Epidermal melanocyte (primary cell): ENCODE measurements around the gene WDR87.
"Not testable (repeated sequence)": the region's sequence is repeated elsewhere in the genome, so short reads cannot be mapped to it uniquely, and the experiment has no call there.

Source experiments
- DNase-seq: peaks from one replicate; pipeline ENCODE4 v3.0.0; 2011; ENCODE audit warnings: low spot score; ENCODE audit not compliant: insufficient read length

WDR87 gene

DNA sequence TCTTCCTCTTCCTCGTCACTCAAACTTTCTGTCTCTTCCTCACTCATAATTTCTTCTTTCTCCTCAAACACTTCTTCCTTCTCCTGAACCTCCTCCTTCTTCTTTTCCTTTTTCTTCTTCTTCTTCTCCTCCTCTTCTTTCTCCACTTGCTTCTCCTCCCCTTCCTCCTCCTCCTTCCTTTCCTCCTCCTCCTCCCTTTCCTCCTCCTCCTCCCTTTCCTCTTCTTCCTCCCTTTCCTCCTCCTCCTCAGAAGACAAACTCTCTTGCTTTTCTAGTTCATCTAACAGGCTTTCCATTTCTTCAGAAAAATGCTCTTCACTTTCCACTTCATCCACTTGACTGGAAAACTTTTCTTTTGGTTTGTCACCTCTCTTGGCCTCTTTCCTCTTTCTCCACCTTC is 19.8 kb downstream of the WDR87 start:
- no peak for DNase-seq

DNA sequence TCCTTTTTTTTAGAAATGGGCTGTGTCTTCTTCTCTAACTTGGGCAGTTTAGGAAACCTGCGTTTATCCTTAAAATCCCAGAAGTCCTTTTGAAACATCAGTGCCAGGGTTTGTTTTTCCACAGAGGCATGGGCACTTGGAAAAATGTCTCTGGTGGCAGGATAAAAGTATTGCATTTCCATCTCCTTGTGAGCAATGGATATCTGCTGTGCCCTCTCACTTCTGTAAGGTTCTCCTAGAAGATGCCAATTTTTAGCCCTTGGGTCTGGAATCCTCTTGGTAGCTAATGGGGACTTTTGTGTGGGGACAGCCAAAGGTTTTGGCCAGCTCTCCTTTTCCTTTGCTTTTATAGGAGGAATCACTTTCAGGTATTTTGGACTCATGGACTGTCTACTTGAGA is 21.0 kb downstream of the WDR87 start:
- DNase-seq, result no peak

DNA sequence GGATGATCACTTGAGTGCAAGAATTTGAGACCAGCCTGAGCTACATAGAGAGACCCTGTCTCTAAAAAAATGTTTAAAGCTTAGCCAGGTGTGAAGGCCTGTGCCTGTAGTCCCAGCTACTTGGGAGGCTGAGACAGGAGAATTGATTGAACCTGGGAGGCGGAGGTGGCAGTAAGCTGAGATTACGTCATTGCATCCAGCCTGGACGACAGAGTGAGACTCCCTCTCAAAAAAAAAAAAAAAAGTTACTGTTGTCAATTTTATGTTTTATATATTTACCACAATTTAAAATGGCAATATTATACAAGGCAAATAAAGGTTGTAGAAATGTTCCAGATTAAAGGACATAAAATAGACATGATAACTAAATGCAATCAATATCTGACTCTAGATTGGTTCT is 29.2 kb downstream of the WDR87 start:
- DNase-seq, result no peak

DNA sequence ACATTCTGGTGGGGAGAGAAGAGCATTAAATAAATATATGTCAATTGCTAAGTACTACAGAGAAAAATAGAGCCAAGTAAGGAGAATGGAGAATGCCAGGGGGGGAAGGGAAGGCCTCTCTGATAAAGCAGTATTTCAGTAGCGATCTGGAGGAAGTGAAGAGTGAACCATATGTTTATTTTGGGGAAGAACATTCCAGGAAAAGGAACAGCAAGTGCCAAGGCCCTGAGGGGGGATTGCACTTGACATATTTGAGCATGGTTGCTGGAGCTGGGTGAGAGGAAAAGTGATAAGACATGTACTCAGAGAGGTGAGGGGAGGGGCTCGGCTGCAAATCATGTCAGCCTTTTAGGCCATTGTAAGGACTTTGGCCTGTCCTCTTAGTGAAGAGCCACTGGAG is 30.4 kb downstream of the WDR87 start:
- no peak for DNase-seq

DNA sequence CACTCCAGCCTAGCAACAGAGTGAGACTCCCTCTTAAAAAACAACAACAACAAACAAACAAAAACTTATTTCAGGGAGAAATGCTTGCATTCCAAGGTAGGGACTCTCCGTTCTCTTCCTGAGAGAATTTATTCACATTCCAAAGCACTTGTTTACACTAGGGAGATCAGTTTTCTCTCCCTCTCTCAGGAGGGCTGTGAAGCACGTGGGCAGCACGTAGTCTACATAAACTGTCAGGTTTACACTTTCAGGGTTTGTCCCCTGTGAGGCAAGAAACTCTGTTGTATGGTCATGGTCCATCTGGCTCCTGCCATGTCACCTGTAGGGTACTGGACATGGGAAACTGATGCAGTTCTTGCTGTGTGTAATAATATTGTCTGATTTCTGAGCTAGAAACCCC is 31.6 kb downstream of the WDR87 start:
- no peak for DNase-seq

DNA sequence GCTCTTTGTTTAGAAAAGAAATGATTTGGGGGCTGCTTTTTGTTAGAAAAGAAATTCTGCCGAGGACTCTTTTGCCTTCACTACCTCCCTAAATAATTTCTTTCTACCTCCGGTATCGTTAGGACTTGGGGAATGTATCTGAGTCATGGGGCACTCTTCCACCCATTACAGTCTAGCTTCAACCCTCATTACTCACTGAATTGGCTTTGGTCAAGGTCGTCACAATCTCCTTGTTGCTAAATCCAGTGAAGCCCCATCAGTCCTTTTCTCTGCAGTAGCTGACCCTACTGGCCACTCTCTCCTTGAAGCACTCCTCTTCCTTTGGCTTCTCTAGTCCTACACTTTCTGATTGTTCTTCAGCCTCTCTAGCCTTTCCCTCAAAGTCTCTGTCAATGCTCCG is 34.0 kb downstream of the WDR87 start:
- no peak for DNase-seq

DNA sequence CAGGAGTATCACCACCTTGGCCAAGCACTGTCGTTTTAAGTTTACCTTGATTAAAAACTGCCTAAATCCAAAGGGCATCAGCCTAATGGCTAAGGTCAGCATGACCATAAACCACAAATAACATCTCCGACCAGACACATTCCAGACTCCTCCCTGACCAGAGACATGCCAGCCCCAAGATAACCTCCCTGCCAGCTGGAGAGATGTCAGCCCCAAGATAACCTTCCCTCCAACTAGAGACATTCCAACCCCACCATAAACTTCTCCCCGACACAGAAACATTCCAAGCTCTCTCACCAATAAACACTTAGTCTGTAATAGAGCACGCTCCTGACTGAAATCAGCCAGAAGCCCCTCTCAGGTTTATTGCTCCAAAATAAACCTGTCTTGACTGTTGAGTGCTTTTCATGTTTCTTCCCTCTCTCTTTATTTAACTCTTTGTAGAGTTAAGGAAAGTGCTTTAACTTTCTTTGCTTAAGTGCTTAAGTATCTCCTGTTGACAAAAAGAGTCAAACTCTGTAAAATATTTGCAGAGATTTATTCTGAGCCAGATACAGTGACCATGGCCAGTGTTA is 36.5 kb downstream of the WDR87 start:
- no peak for DNase-seq

DNA sequence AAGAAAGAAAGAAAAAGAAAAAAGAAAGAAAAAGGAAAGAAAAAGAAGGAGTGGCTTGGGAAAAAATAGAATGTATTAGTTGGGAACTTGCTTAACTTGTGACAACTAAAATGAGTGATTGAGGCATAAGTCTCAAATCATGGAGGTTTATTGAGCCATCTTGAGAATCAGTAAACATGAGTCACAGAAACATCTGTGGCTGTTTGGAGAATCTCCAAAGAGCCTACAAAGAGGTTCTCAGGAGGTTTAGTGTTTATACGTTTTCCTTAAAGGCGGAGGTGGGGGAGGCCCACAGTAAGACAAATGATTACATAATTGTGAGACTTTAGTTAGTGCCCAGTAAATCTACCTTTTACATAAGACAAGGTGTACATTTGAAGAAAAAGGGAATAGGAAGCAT is 38.6 kb downstream of the WDR87 start:
- DNase-seq, result no peak

DNA sequence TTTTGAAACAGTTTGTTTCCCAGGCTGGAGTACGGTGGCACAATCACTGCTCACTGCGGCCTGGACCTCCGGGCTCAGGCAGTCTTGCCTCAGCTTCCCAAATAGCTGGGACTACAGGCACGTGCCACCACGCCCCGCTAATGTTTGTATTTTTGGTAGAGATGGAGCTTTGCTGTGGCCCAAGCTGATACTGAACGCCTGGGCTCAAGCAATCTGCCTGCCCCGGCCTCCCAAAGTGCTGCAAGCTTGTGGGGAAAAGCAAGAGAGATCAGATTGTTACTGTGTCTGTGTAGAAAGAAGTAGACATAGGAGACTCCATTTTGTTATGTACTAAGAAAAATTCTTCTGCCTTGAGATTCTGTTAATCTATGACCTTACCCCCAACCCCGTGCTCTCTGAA is 40.5 kb downstream of the WDR87 start:
- DNase-seq, result not testable (repeated sequence)

DNA sequence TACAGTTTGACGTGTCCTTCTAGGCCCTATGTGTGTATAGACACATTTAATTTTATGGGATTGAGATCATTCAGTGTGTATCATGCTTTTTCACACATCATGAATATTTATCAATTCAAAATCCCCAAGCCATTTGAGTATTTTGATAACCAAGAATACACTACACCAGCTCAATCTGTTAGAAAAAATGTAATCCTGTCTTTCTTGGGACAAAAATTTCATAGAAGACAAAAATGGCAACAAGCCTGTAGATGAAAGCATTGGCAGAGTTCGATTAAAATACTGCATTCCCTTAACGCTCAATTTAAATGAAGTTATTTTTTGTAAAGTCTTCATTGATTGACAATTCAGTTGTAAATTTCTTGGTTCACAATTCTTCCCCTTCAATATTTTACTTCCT is 41.9 kb downstream of the WDR87 start:
- no peak for DNase-seq

DNA sequence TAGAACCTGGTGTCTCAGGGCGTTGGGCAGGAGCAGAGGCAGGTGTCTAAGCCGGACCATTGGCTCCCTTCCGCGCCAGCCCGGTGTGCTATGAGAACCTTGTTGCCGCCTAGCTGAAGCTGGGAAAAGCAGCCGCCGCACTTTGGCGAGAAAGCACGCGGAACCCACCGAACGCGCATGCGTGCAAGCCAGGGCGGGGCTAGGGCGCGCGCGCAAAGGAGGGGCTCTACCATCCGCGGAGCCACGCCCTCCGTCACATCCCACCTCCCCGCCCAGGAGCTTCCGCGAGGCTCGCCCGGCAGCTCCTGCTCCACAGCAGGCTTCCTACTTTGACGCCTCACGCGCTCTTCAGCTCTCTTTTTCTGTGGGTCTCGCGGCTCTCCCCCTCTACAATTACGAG is 51.3 kb downstream of the WDR87 start:
- DNase-seq, result no peak

DNA sequence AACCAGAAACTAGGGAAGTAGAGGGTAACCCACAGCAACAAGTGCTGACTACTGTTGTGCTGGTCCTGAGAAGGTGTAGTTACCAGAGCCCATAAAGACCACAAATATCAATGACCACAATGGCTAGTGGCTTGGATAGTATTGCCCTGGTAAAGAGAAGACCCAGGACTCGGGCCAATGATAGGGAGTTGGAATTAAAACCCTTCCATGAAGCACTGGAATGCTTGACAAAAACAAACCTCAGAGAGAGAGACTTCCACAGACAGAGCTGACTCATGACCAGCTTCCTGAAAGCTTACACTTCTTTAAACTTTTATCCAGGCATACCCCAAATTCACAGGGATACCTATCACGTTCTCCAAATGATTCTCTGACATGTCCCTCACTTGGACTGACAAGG is 60.5 kb downstream of the WDR87 start:
- DNase-seq, result no peak
